GM12878 (cell line): Measurements from ENCODE around the gene CAMK4. TPM values are rescaled to one million over a fixed set of nuclear protein-coding genes. Genes with fewer than 3 reads are reported as not detected.

ENCODE experiments used
- ATAC-seq: fragments of 200-7000 bp; cut with Tn5 transposase; 3 replicates; pipeline ENCODE4 v1.9.1; 2020; ENCODE audit warnings: mild to moderate bottlenecking, moderate library complexity
- BruUV-seq: library from RNA; stranded (reverse); fragments of 400-500 nt; replicated peaks from 2 replicates; lab custom pipeline; 2021; lab: Mats Ljungman, UMichigan
- CTCF ChIA-PET: fragments of 300-600 bp; sonication (Branson Sonifier 250); formaldehyde crosslinking; extraction: SDS; loops from one replicate; lab custom pipeline; 2021; ENCODE audit warnings: inconsistent platforms; lab: Yijun Ruan, JAX
- POLR2A ChIA-PET: fragments of 350-600 bp; formaldehyde crosslinking; extraction: SDS; loops from one replicate; lab custom pipeline; 2021; ENCODE audit warnings: inconsistent platforms; lab: Charles Lee
- RAD21 ChIA-PET: fragments of 300-600 bp; sonication (Branson Sonifier 250); formaldehyde crosslinking; loops from one replicate; lab custom pipeline; 2023; ENCODE audit warnings: antibody characterized with exemption; ENCODE audit not compliant: unreplicated experiment; lab: Charles Lee
- SMC1A ChIA-PET: fragments of 300-600 bp; sonication (Branson Sonifier 250); formaldehyde crosslinking; loops from one replicate; lab custom pipeline; 2023; ENCODE audit not compliant: unreplicated experiment, uncharacterized antibody; lab: Charles Lee
- DNase-seq: peaks from one replicate; pipeline ENCODE4 v3.0.0-alpha.2; 2011; ENCODE audit warnings: low read depth, low spot score
- FAIRE-seq: peaks from 3 replicates; lab custom pipeline; 2011; peaks lifted over from hg19 to GRCh38; lab: Jason Lieb, UNC
- H2AFZ ChIP-seq: 2 replicates; pipeline ENCODE4 v1.6.0; 2011; ENCODE audit warnings: low read depth, low read length, control low read depth; ENCODE audit not compliant: control insufficient read depth
- H3K27ac ChIP-seq: 2 replicates; pipeline ENCODE4 v1.5.1; 2011; ENCODE audit warnings: control low read depth; ENCODE audit not compliant: control insufficient read depth, insufficient read depth
- H3K27me3 ChIP-seq, 2 experiments: replicated peaks in 1 of 2; 2 replicates each; pipeline versions ENCODE4 v1.6.0 to v1.6.1; 2011; ENCODE audit warnings: low read length in 1 of 2; ENCODE audit not compliant: control insufficient read depth in 2 of 2, insufficient read depth in 2 of 2
- H3K36me3 ChIP-seq, 2 experiments: 2 replicates each; pipeline ENCODE4 v1.5.1; 2011; ENCODE audit warnings: low read length in 1 of 2; ENCODE audit not compliant: control insufficient read depth in 2 of 2, insufficient read depth in 2 of 2
- H3K4me1 ChIP-seq: 2 replicates; pipeline ENCODE4 v1.6.1; 2011; ENCODE audit warnings: mild to moderate bottlenecking, low read length, moderate library complexity, mixed read lengths; ENCODE audit not compliant: control insufficient read depth, insufficient read depth
- H3K4me2 ChIP-seq: 2 replicates; pipeline ENCODE4 v1.6.0; 2011; ENCODE audit warnings: control low read depth; ENCODE audit not compliant: control insufficient read depth, insufficient read depth
- H3K4me3 ChIP-seq: fragments of 200-600 bp; sonication (generic); 2 replicates; pipeline ENCODE4 v1.5.1; 2016
- H3K79me2 ChIP-seq: 2 replicates; pipeline ENCODE4 v1.6.0; 2011; ENCODE audit warnings: low read length; ENCODE audit not compliant: control insufficient read depth, insufficient read depth
- H3K9ac ChIP-seq: 2 replicates; pipeline ENCODE4 v1.8.0; 2011; ENCODE audit warnings: low read length, control low read depth, mixed read lengths; ENCODE audit not compliant: control insufficient read depth, insufficient read depth
- H3K9me3 ChIP-seq: replicated peaks from 3 replicates; pipeline ENCODE4 v1.5.1; 2011; ENCODE audit warnings: mild to moderate bottlenecking, low read length; ENCODE audit not compliant: control insufficient read depth, insufficient read depth
- H4K20me1 ChIP-seq: 2 replicates; pipeline ENCODE4 v1.6.0; 2011; ENCODE audit not compliant: control insufficient read depth, insufficient read depth
- BHLHE40 ChIP-seq, 2 experiments: fragments of 450-650 bp in 1 of 2; IDR thresholded peaks; 2 replicates each; pipeline ENCODE4 v1.6.1; 2011 to 2017; ENCODE audit warnings: low read depth in 2 of 2, borderline replicate concordance in 1 of 2, improper control_type of control experiment in 1 of 2, low read length in 1 of 2, mild to moderate bottlenecking in 1 of 2
- BRCA1 ChIP-seq: IDR thresholded peaks from 2 replicates; pipeline ENCODE4 v1.6.1; 2011; ENCODE audit warnings: low read depth, low read length, improper control_type of control experiment
- CREB1 ChIP-seq: IDR thresholded peaks from 2 replicates; pipeline ENCODE4 v1.6.1; 2012; ENCODE audit warnings: low read depth, mild to moderate bottlenecking, inconsistent platforms
- CREM ChIP-seq: IDR thresholded peaks from 2 replicates; pipeline ENCODE4 v1.6.1; 2014; ENCODE audit warnings: antibody characterized with exemption, low read depth
- E2F4 ChIP-seq: IDR thresholded peaks from 2 replicates; pipeline ENCODE4 v1.6.1; 2012; ENCODE audit warnings: low read depth, low read length, improper control_type of control experiment
- EGR1 ChIP-seq, 2 experiments: IDR thresholded peaks; 1 replicate in 1 of 2; 2 replicates in 1 of 2; pipeline ENCODE4 v1.6.1; 2011 to 2012; ENCODE audit warnings: low read depth in 2 of 2, low read length in 2 of 2, borderline replicate concordance in 1 of 2, mild to moderate bottlenecking in 1 of 2, moderate library complexity in 1 of 2
- EP300 ChIP-seq, 2 experiments: fragments of 150-350 bp in 1 of 2; IDR thresholded peaks; 2 replicates each; pipeline ENCODE4 v1.6.1; 2011 to 2012; ENCODE audit warnings: low read depth in 2 of 2, low read length in 2 of 2, borderline replicate concordance in 1 of 2, improper control_type of control experiment in 1 of 2, inconsistent platforms in 1 of 2; ENCODE audit not compliant: control insufficient read depth in 1 of 2
- ESRRA ChIP-seq: IDR thresholded peaks from 2 replicates; pipeline ENCODE4 v1.6.1; 2012; ENCODE audit warnings: mild to moderate bottlenecking, low read length, improper control_type of control experiment
- MYB ChIP-seq: fragments of 150-350 bp; IDR thresholded peaks from 2 replicates; pipeline ENCODE4 v1.6.1; 2014; ENCODE audit warnings: mild to moderate bottlenecking, low read depth, low read length, borderline replicate concordance
- POLR2AphosphoS5 ChIP-seq: IDR thresholded peaks from 2 replicates; pipeline ENCODE4 v1.6.1; 2011; ENCODE audit warnings: mild to moderate bottlenecking, low read length, inconsistent platforms
- SREBF2 ChIP-seq: IDR thresholded peaks from 2 replicates; pipeline ENCODE4 v1.6.1; 2012; ENCODE audit warnings: mild to moderate bottlenecking, low read length
- WRNIP1 ChIP-seq: IDR thresholded peaks from 2 replicates; pipeline ENCODE4 v1.6.1; 2011; ENCODE audit warnings: low read depth, low read length, improper control_type of control experiment, borderline replicate concordance
- ZNF24 ChIP-seq: fragments of 450-650 bp; IDR thresholded peaks from 2 replicates; pipeline ENCODE4 v1.6.1; 2017; ENCODE audit warnings: antibody characterized with exemption, mild to moderate bottlenecking
- ZNF592 ChIP-seq: fragments of 450-650 bp; IDR thresholded peaks from 2 replicates; pipeline ENCODE4 v1.6.1; 2017; ENCODE audit warnings: mild to moderate bottlenecking, moderate library complexity
- WGBS: methylation state at CpG from one replicate; pipeline ENCODE4 v1.1.6; 2016; ENCODE audit warnings: low lambda C conversion rate; ENCODE audit not compliant: insufficient replicate concordance, insufficient coverage; ENCODE audit errors: missing lambda C conversion rate; 5-methylcytosine and 5-hydroxymethylcytosine counted together
- in situ Hi-C: fragments of 300-500 bp; cut with MboI; formaldehyde crosslinking; loops from 9 replicates; pipeline ENCODE4 v1.14.3; 2018; ENCODE audit warnings: mixed read lengths
- intact Hi-C: fragments of 100-400 bp; cut with micrococcal nuclease; formaldehyde crosslinking; loops from one replicate; pipeline ENCODE4 v1.14.2; 2022; ENCODE audit not compliant: unreplicated experiment
- polyA plus RNA-seq, 11 experiments: library from polyadenylated mRNA; depleted of rRNA in 4 of 11; unstranded in 6 of 11; stranded (reverse) in 5 of 11; fragments of >200 nt; fragmentation: Nextera tagmentation in 4 of 11; fragmentation: Illumina TruSeq in 1 of 11; extraction: Ambion mirVana in 4 of 11; extraction: Trizol in 1 of 11; gene quantifications; 1 replicate in 1 of 11; 2 replicates in 10 of 11; pipeline versions ENCODE4 v1.2.1 to v1.2.3, GENCODE V29; 2011 to 2016; ENCODE audit warnings: inconsistent platforms in 2 of 11, missing spikeins in 2 of 11, low read depth in 1 of 11
- total RNA-seq, 4 experiments: library from RNA; depleted of rRNA in 3 of 4; stranded (reverse); fragments of >200 nt in 3 of 4; fragmentation: Illumina TruSeq in 1 of 4; extraction: Trizol in 1 of 4; gene quantifications; 2 replicates each; pipeline versions ENCODE4 v1.2.1 to v1.2.3, GENCODE V29; 2013 to 2021

CAMK4 gene
- total and polyA plus RNA-seq, 10 of the 15 experiments (the other 5 are each of a cell fraction or from before 2014, with no cell fraction given) = 13.3 to 51.9 (median 35.3) TPM

- TF ChIP-seq CREM (peak; percentile 53; the same call in 1 of the 2 replicates), BRCA1 (no peak), CREB1 (peak; percentile 73), SREBF2 (no peak), EGR1 (IDR thresholded peaks at IDR 0.05; ENCODE audit: borderline replicate concordance in 1 of 2, low read depth in 2 of 2, low read length in 2 of 2) (no peak), POLR2AphosphoS5 (peak; percentile 62), ZNF24 (peak; percentile 44; the same call in 1 of the 2 replicates)
Measured at GRCh38 chr5:111229221-111229835, 5.1 kb downstream of the CAMK4 start (continued).

GRCh38 chr5:111229871-111230810 lies 6.0 kb downstream of the CAMK4 start:
- Histone ChIP-seq H3K27ac (peak overlapping the region; percentile 85), H2AFZ (no peak overlapping the region), H3K79me2 (peaks cover 98% of the 10 kb centered on the region), H4K20me1 (no peaks in the 10 kb centered on the region), H3K27me3 (no peaks in the 10 kb centered on the region), H3K9ac (peak overlapping the region; percentile 38), H3K36me3 (no peaks in the 10 kb centered on the region), H3K4me2 (peak overlapping the region; percentile 93), H3K4me1 (peaks cover 54% of the 10 kb centered on the region), H3K4me3 (peak overlapping the region; percentile 62), H3K9me3 (no peaks in the 10 kb centered on the region)
- CTCF ChIA-PET = interaction anchor here (1.1 to 16.0 kb wide), 6 partner anchors 8 to 301 kb away, joined by 4 to 263 read pairs (median 6); no protein-coding TSS in a partner anchor
- peak; percentile 47 for ATAC-seq
- no TSS peak for BruUV-seq
- RAD21 ChIA-PET = interaction anchor here (0.9 to 21.9 kb wide), 9 partner anchors 8 to 301 kb away, joined by 3 to 443 read pairs (median 4); no protein-coding TSS in a partner anchor
- 35% methylated on average over 4 of the region's 4 CpGs for WGBS
- in situ Hi-C loops (loop anchor here (25.0 kb wide), 1 partner anchor 493 kb away; the partner anchor contains the start of genes SLC25A46 and TMEM232), intact Hi-C loops (loop anchor here (1.0 to 5.0 kb wide), 2 partner anchors 24 to 282 kb away; partner anchors contain the start of gene STARD4)
- DNase-seq = no peak
- no peak for FAIRE-seq
- POLR2A ChIA-PET = interaction anchor here (0.6 to 13.0 kb wide), 13 partner anchors 8 to 494 kb away, joined by 3 to 172 read pairs (median 5); partner anchors contain the start of gene STARD4
- SMC1A ChIA-PET = interaction anchor here (0.6 to 23.4 kb wide), 18 partner anchors 8 to 1119 kb away, joined by 3 to 608 read pairs (median 3); no protein-coding TSS in a partner anchor
- TF ChIP-seq ESRRA (no peak), EP300 (IDR thresholded peaks at IDR 0.05; ENCODE audit: borderline replicate concordance in 1 of 2, control insufficient read depth in 1 of 2, low read depth in 2 of 2, low read length in 2 of 2) (peak; percentile 45 to 52; a peak in 2 of 4 replicates), MYB (no peak), WRNIP1 (no peak), BHLHE40 (IDR thresholded peaks at IDR 0.05; ENCODE audit: borderline replicate concordance in 1 of 2, low read depth in 2 of 2, low read length in 1 of 2) (no peak), E2F4 (no peak), ZNF592 (no peak)
